Measurements from ENCODE around the gene DNAJA3.
A peak's percentile ranks its signal among the peaks of the same experiment; 100 is the strongest.

Gene DNAJA3

DNA sequence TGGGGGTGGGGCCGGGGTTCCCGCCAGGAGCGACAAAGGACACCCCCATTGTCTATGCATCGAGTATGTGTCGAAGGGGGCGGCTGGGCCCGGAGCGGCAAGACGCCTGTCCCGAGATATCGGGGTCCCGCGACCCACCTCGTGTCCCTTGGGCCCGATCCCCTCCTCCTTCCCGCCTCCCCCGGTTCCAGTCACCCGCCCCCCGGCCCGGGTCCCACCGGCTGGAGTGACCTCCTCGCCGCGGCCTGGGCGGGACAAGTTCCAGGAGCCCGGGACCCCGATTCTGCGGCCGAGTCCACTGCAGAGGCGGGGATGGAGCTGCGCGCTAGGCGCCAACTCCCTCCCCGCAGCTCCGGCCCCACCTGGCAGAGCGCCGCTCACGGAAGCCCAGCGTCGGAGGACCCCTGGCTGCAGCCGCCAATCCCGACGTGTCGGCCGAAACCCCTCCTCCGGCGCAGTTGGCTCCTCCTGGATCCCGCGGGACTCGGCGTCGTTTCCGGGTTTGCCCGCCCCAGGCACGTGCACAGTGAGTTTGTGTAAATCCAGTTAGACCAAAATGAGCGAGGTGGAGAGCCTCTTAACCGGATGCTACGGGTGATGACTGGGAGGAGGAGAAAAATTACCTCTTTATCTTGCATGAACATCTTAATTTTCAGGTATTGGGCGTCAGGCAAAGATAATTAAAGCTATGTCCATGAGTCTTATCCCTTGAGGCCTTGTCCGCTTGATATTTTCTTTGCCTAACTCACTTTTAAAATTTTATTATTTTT lies 48.7 kb downstream of the DNAJA3 start, which contains the start of gene NMRAL1:
Gene NMRAL1 (minus strand): TSS at position 434 of the 770 bp plus-strand sequence. CDS start 493 bp downstream, outside the sequence.
- DNase-seq (ENCODE audit: low read depth), result peak; percentile 84

DNA sequence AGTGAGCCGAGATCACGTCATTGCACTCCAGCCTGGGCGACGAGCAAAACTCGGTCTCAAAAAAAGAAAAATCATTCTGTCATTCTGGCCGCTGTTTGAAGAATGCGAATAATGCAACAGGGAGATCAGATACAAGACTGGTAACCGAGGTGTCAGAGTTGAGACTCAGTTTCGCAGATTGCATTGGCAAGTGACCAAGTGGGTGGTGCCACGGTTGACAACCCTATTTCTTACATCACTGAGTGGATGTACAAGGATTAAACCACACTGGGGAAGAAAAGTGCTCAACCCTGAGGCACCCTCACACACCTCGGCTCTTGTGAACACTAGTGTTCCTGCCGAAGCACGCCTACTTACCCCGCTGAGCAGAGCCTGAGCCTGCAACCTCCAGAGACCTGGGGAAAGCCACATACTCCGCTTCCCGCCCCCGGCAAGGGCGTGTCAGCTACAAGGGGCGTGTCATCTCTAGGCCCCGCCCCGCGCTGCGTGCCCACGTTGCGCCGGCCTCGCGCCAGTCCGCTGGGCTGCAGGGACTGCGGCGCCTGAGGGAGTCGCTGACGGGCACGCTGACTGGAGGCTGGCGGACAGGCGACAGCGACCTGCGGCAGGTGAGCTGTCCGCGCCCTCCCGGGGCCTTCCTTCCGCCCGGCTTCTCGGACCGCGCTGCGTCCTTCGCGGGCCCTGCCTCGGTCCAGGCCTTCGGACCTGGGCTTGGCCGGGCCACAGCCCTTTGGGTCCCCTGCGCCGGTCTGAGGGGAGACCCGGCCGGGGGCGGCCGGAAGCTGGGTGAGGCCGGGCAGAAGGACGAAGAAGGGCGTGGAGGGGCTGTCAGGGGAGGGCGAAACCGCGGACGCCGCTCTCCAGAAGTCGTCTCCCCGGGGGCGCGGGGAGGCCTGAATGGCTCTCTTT lies 50.5 kb downstream of the DNAJA3 start, which contains the start of gene HMOX2:
Gene HMOX2 (plus strand): TSS at position 519 of the 909 bp plus-strand sequence. CDS start 29,127 bp downstream, outside the sequence.
- DNase-seq (ENCODE audit: low read depth), result peak; percentile 87

DNA sequence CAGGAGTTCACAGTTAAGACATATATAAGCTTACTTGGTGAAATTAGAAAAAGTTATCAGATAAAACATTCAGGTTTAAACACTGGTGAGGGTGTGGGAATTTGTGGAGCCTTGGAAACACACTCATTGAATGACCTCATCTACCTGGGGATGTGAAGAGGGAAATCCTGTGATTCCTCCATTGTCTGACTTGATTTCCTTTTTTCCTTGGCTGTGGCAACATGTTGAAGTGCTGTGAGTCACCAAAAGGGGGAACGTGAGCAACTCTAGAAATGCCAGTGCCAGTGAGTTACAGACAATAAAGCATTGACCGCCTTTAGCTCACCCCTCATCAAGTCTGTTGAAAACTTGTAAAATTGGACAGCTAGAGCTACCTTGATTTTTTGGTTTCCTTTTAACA lies 52.3 kb downstream of the DNAJA3 start:
- no peak for DNase-seq (ENCODE audit: low read depth)

DNA sequence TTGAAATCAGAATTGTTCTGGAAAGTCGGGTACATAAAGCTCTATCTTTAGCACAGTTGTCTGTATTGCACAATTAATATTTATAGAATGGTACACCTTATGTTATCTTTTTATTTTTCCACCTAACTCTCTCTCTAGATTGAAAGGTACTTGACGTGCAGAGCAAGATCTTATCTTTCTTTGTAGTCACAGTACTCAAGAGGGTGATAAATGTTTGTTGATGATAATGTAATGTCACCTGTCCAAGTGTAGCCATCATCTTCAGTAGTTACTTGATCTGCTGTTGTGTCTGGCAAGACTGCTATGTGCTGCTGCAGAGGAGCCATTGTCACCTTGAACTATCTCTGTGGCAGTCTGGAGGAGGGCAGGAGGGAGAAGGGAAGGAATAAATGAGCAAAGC lies 55.9 kb downstream of the DNAJA3 start:
- no peak for DNase-seq (ENCODE audit: low read depth)

DNA sequence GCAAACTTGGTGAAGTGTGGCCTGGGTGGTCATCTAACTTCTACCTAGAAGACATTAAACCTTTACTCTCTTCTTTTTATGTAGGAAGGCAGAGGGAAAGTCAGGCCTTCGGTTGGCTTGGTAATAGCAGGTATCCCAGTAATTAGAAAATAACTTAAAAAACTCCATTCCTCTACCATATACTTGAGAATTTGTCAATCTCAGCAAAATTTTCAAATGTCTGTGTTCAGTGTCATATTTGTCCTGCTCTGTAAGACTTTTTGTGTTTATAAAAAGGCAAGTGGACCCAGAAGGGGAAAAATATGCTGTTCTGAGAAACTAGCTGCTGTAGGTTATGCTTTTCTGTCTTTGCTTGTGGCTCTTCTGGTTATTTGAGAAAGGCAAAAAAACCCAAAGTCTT lies 56.3 kb downstream of the DNAJA3 start:
- DNase-seq (ENCODE audit: low read depth), result no peak

DNA sequence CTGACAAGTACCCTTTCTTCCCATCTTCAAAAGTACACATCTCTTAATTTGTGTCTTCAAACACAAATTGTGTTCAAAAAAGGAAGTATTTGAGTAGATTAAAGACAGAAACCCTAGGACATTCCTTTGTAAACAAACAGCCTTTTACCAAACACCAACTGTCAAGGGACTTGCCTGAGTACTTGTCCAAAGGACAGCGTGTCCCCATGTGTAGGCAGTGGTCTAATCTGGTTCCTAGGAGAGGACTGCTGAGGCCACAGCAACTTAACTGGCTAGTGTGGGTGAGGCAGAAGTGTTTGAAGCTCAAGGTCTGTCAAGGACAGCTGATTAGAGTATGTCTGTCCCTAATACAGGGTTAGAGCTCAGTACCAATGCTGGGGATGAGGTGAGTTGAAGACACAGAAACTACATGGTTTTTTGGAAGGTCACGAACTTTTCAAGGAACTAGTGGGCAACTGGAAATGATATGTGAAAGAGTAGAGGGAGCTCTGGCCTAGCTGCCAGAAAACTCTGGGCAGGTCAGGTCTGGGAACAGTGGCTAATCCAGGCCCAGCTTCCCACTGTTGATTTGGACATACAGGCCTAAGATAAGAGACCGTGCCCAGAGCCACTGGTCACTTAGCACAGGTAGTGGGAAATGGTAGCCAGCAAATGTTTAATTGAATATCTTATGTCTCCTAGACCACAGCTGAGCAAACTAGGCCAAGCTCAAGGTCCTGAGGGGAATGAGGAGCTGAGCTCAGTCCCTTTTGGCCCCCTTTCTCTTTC lies 60.6 kb downstream of the DNAJA3 start:
- DNase-seq (ENCODE audit: low read depth), result no peak

DNA sequence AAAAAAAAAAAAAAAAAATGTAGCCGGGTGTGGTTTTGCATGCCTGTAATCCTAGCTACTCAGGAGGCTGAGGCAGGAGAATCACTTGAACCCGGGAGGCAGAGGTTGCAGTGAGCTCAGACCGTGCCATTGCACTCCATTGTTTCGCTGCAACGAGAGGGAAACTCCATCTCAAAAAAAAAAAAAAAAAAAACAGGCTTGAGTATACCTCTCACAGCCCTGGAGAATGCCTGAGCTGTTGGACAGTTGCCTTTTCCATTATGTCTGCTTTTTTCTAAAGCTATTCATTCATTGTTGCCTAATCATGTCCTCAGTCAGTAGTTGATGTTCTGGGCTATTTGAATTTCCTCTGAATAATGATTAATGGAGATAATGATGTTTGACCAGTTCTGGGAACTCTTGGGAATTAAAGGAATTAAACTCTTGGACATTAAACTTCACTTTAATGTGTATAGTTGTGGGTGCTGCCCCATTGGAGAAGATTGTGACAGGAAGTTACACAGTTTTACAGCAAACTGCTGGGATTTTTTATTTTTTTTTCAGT lies 62.4 kb downstream of the DNAJA3 start:
- no peak for DNase-seq (ENCODE audit: low read depth)

DNA sequence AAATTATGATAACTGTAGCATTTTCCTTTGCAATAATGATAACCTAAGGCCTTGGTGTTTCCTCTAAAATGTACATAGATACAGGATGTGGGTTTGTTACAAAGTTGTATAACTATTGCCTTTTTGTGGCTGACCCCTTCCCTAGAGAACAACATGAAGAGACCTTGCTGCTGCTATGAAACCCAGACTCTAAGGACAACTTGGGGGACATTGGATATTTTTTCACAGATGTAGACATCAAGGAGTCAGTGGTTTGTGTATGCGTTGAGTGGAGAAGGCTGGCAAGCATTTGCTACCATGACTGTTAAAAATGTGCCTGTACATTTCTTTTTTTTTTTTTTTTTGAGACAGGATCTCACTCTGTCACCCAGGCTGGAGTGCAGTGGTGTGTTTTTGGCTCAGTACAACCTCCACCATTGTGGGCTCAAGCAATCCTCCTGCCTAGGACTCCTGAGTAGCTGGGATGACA lies 62.9 kb downstream of the DNAJA3 start:
- no peak for DNase-seq (ENCODE audit: low read depth)

DNA sequence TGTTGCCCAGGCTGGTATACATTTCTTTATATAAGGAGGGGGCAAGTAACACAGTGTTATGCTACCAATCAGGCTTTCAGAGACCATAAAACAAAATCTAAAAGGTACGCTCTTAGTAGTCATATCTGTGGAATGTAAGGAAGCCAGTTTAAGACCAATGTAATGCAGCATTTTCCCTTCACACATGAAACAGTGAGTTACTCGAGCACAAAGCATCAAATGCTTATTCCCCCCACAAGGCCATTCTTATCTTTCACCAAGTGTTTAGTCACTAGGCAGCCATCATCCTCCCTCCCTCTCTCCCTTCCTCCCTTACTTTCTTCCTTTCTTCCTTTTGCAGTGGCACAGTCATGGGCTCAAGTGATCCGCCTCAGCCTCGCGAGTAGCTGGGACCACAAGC lies 63.4 kb downstream of the DNAJA3 start:
- no peak for DNase-seq (ENCODE audit: low read depth)

DNA sequence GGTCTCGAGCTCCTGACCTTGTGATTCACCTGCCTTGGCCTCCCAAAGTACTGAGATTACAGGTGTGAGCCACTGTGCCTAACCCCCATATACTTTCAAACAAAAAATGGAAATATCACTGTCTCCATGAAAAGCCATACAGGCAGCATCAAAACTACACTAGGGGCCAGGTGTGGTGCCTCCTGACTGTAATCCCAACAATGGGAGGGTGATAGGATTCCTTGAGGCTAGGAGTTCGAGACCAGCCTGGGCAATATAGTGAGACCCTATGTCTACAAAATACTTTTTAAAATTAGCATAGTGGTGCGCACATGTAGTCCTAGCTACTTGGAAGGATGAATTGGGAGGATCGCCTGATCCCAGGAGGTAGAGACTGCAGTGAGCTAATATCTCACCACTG lies 66.2 kb downstream of the DNAJA3 start:
- no peak for DNase-seq (ENCODE audit: low read depth)

DNA sequence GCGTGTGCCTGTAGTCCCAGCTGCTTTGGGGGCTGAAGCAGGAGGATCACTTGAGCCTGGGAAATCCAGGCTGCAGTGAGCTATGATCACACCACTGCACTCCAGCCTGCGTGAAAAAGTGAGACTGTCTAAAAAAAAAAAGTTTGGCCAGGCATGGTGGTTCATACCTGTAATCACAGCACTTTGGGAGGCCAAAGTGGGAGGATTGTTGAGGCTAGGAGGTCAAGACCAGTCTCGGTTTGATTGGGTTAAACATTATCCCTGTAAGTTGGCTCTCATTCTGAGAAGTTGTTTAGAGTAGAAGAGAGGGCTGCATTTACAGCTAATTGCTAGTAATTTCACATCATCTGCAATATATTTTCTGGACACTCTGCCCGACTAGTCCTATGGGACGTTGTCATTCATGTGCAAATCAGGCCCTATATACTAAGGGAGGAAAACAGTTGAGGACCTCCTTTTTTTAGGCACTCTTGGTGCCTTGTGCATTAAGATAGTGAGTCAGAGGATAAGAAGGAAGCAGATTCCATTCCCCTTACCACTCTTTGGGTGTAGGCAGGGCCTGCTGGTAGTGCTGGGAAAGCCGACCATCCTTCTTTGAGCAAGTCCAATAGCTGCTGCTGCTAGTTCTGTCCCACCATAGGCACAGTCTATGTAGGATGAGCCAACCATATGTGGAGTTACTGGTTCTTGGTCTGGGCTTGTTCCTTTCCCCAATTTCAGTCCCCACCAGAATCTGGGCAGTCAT lies 69.2 kb downstream of the DNAJA3 start:
- DNase-seq (ENCODE audit: low read depth), result no peak

DNA sequence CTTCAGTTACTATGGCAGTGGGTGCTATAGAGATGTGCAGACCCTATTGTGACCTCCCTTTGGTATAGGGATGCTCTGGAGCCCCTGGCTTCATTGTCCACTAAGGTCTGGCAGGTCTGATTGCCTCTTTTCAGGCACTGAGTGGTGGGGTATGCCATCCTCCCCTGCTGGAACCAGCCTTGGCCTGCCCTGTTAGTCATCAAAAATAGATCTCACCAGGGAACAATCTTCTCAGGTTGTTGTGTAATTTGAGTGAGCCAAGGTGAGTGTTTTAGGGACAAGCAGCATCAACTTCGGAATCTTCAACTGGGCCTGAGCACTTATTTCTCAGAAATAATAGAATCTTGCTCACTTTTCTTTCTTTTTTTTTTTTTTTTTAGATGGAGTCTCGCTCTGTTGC lies 70.1 kb downstream of the DNAJA3 start:
- DNase-seq (ENCODE audit: low read depth), result no peak

DNA sequence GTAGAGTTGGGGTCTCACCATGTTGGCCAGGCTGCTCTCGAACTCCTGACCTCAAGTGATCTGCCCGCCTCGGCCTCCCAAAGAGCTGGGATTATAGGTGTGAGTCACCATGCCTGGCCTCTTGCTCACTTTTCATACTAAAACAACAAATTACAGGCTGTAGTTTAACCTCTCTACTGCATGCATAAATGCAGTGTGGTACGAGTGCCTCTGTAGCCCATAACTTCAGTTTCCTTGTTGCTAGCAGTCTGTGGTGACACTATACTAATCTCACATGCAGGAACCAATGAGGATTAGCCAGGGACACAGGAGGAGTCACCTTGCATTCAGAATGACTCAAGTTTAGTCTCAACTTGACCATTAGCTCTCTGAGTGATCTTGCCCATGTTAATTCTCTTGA lies 70.6 kb downstream of the DNAJA3 start:
- DNase-seq (ENCODE audit: low read depth), result no peak

DNA sequence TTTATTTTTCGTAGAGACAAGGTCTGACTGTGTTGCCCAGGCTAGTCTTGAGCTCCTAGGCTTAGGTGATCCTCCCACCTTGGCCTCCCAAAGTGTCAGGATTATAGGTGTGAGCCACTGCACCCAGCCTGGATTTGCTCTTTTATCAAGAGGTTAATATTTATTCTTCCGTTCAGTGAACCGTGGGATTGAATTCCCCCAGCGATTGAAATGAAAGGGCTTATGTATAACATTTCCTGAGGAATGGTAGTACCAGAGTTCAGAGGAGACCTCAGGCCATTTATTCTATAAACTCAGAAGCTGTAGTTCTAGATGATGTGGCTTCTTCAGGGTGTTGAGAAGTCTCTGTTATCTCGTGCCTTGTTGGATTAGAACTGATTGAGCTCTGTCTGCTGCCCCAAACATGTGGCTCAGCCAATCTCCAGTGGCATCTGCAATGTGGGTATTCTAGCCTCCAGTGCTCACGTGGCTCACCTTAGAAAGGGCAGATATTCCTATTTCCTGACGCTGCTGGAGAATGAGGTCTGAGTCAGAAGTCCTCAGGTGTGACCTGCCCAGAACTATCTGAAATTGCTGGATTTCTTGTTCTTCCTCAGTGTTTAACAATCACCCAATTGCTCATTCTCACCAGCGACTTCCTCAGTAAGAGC lies 73.0 kb downstream of the DNAJA3 start:
- DNase-seq (ENCODE audit: low read depth), result no peak

DNA sequence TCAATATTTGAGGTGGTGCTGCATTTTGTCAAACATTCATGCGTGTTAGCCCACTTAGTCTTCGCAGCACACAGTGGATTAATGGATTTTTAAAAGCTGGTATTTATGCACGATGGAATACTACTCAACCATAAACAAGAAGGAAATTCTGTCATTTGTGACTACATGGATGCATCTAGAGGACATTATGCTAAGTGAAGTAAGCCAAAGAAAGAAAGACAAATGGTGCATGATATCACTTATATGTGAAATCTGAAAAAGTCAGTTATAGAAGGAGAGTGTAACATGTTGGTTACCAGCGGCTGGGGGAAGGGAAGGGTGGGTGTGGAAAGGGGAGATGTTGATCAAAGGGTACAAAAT lies 73.5 kb downstream of the DNAJA3 start:
- DNase-seq (ENCODE audit: low read depth), result no peak

DNA sequence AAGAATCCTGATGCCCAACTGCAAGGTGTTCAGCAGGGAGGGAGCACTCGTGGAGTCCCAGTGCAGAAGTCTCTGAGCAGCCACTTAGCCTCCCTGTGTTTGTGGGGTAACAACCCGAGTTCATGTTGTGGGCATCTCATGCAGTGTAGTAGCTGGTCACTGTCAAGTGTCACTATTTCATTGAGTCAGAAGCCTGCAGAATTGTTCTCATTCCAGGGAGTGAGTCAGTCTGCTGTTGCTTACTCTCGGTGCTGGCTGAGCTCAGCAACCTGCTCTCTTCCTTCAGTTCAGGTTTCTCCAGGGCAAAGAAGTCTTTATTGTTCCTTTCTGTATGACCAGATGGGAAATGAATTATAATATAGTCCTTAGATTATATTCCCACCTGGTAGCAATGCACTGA lies 74.6 kb downstream of the DNAJA3 start:
- DNase-seq (ENCODE audit: low read depth), result no peak

DNA sequence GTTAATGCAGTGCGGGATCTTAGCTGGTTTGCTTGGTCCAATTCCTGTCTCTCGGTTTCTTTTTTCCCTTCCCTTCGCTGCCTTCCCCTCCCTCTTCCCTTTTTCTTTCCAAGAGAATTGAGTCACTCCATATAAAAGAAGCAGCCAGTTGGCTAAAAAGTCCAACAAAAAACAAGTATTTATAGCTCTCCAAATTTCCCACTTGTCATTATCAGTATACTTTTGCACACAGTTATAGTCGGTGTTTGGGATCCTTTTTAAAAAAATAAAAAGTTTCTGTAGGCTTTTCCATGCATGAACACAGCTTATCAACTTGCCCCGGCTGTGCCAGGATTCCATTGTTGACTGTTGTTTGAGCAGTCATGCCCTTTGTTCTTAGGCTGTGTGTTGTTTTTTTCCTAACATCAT lies 75.4 kb downstream of the DNAJA3 start:
- DNase-seq (ENCODE audit: low read depth), result no peak

DNA sequence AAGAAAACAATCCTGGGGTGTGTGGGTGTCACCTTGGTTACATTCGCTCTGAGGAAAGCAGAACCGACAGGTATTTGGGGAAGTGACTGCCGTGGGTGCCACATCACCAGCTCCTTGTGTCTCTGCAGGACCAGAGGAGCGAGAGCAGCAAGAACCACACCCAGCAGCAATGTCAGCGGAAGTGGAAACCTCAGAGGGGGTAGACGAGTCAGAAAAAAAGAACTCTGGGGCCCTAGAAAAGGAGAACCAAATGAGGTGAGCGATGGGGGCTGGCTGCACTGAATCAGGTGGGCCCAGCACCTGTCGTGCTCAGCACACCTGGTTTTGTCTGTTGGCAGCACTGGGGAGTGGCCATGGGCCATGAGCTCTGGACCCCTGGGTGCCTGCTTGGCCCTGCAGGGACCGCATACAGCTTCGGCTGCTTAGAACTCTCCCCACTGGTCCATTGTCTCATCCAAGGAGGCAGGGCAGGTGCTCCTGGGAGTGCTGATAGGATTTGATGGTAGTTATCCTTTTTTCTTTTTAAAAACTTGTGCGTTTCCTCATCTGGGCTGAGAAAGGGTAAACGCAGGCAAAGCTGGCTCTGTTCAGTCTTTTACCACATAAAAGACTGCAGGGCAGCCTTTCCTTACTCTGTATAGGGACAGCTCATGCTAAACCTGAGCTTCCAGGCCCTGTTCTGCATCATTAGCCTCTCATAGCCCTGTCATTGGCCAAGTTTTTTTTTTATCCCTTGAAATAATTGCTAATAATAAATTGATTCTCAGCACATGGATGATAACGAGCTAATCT lies 79.9 kb downstream of the DNAJA3 start:
- peak; percentile 25 for DNase-seq (ENCODE audit: low read depth)

All from stimulated activated CD8-positive, alpha-beta memory T cell treated with anti-CD3 and anti-CD28 coated beads, Interleukin-4, amount 100 ng/mL, for 24 hours (primary cell).